Umbilical cord (tissue), 2 donors: ENCODE results near the gene FOXC2. TPM values are rescaled to one million over a fixed set of nuclear protein-coding genes. Genes with fewer than 3 reads are reported as not detected.

Source experiments
- DNase-seq: peaks from one replicate; pipeline ENCODE4 v3.0.0-alpha.2; 2015; ENCODE audit warnings: low spot score
- total RNA-seq: library from RNA; depleted of rRNA; stranded (reverse); fragments of >200 nt; gene quantifications from one replicate; pipeline ENCODE4 v1.2.3, GENCODE V29; 2014; ENCODE audit warnings: low replicate concordance; ENCODE audit not compliant: insufficient read depth

FOXC2 gene
- total RNA-seq, 1 donor from 2014 or later: 1.2 TPM

- DNase-seq: no peak
Measured at GRCh38 chr16:86614699-86615098, 48.1 kb downstream of the FOXC2 start.

- no peak for DNase-seq
Measured at GRCh38 chr16:86616906-86617305, 50.3 kb downstream of the FOXC2 start.

DNA sequence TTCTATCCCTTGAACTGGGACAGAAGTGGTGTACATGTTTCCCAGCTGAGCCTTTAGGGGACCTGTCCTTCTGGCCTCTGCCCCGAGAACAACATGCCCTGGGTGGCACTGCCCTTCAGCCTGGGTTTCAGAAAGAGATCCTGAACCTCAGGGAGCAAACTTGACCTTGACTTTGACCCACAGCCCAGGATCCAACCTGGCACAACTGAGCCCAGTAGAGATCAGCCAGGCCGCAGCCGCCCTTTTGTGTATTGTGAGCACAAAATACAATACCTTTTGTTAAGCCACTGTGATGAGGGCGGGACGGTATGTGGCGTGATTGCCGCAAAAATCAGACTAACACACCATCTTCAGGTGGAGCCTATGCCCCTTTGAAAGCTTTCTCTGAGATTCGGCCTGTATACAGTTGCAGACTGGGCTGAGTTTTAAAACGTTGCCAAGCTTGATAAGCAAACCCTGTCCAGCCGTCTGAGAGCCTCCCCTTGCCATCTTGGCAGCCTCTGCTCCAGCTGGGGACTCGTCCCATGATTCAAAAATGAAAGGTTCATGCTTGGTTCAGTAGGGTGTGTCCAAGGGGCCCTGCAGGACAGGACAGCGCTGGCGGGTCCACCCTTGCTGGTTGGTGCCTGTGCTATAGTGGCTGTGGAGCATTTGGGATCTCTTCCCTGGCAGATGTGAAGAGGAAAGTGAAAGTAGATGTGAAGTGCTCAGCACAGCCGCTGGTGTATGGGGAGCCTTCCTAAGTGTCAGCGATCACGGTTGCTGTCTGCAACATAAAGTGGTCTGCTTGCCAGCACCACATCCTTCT lies 52.0 kb downstream of the FOXC2 start:
- DNase-seq: peak; percentile 52

Other genes starting within 250 kb of the FOXC2 start
- gene FOXF1, start 56.3 kb upstream of the FOXC2 start, total RNA-seq: 0.96 TPM
- gene MTHFSD, start 11.6 kb upstream of the FOXC2 start, total RNA-seq: 8.7 TPM
- gene FOXL1, start 11.7 kb downstream of the FOXC2 start, total RNA-seq: 6.5 TPM